HCT116 (cell line): ENCODE data around the gene ATF6B. TPM values are rescaled to one million over a fixed set of nuclear protein-coding genes. Genes with fewer than 3 reads are reported as not detected.

Source experiments
- ATAC-seq: fragments of 200-7000 bp; cut with Tn5 transposase; 2 replicates; pipeline ENCODE4 v1.9.1; 2020; ENCODE audit warnings: mild to moderate bottlenecking, moderate library complexity
- BruUV-seq: library from RNA; stranded (reverse); fragments of 400-500 nt; replicated peaks from 2 replicates; lab custom pipeline; 2021; lab: Mats Ljungman, UMichigan
- CTCF ChIA-PET: fragments of 300-600 bp; sonication (Branson Sonifier 250); formaldehyde crosslinking; loops from one replicate; lab custom pipeline; 2021; ENCODE audit warnings: antibody characterized with exemption; lab: Charles Lee
- POLR2A ChIA-PET: fragments of 300-600, 350-600 bp; sonication (Branson Sonifier 250); formaldehyde crosslinking; loops from one replicate; lab custom pipeline; 2021; ENCODE audit warnings: antibody characterized with exemption; lab: Charles Lee
- RAD21 ChIA-PET, 2 experiments: fragments of 300-600 bp; sonication (Branson Sonifier 250); formaldehyde crosslinking; loops; one replicate each; lab custom pipeline; 2023; ENCODE audit warnings: low total read pairs in 2 of 2; ENCODE audit not compliant: uncharacterized antibody in 2 of 2, unreplicated experiment in 2 of 2, low non-redundant PET in 1 of 2; lab: Charles Lee
- DNase-seq: peaks from one replicate; pipeline ENCODE4 v3.0.0-alpha.2; 2010; ENCODE audit warnings: low read depth, low spot score
- H2AFZ ChIP-seq: fragments of 200-600 bp; shearing (Covaris generic), sonication (generic); 2 replicates; pipeline ENCODE4 v1.6.1; 2017; ENCODE audit warnings: low read depth, mixed run types, mixed read lengths, antibody characterized with exemption, low read length; ENCODE audit not compliant: poor library complexity, severe bottlenecking
- H3K27ac ChIP-seq: 2 replicates; pipeline ENCODE4 v1.5.1; 2012; ENCODE audit warnings: low read depth, low read length
- H3K27me3 ChIP-seq: fragments of 200-600 bp; sonication (generic); 2 replicates; pipeline ENCODE4 v1.6.1; 2016; ENCODE audit warnings: mixed run types, low read length, mixed read lengths; ENCODE audit not compliant: insufficient read depth
- H3K36me3 ChIP-seq, 2 experiments: fragments of 200-500 bp in 1 of 2; fragments of 200-600 bp in 1 of 2; sonication (Bioruptor generic) in 1 of 2; sonication (generic) in 1 of 2; 2 replicates each; pipeline versions ENCODE4 v1.5.1 to v1.6.1; 2014 to 2016; ENCODE audit warnings: low read length in 2 of 2, inconsistent platforms in 1 of 2, mixed read lengths in 1 of 2, mixed run types in 1 of 2; ENCODE audit not compliant: insufficient read depth in 2 of 2, control insufficient read depth in 1 of 2
- H3K4me1 ChIP-seq, 2 experiments: fragments of 200-600 bp in 1 of 2; sonication (generic) in 1 of 2; 2 replicates each; pipeline versions ENCODE4 v1.5.1 to v1.6.1; 2012 to 2017; ENCODE audit warnings: low read length in 2 of 2, inconsistent platforms in 1 of 2, mild to moderate bottlenecking in 1 of 2, mixed read lengths in 1 of 2, mixed run types in 1 of 2, moderate library complexity in 1 of 2; ENCODE audit not compliant: insufficient read depth in 2 of 2, control insufficient read depth in 1 of 2
- H3K4me2 ChIP-seq: fragments of 200-600 bp; sonication (generic); 2 replicates; pipeline ENCODE4 v1.6.1; 2017; ENCODE audit warnings: mixed run types, low read length, mixed read lengths
- H3K4me3 ChIP-seq, 2 experiments: fragments of 200-600 bp in 1 of 2; sonication (generic) in 1 of 2; replicated peaks in 1 of 2; 2 replicates each; pipeline ENCODE4 v1.5.1; 2011 to 2016; ENCODE audit warnings: low read length in 2 of 2, control low read depth in 1 of 2, low read depth in 1 of 2, mild to moderate bottlenecking in 1 of 2, mixed read lengths in 1 of 2, mixed run types in 1 of 2
- H3K79me2 ChIP-seq: fragments of 200-600 bp; sonication (generic); 2 replicates; pipeline ENCODE4 v1.6.1; 2017; ENCODE audit warnings: mild to moderate bottlenecking, mixed run types, low read length, moderate library complexity, mixed read lengths; ENCODE audit not compliant: insufficient read depth
- H3K9ac ChIP-seq: fragments of 200-600 bp; sonication (generic); 2 replicates; pipeline ENCODE4 v1.6.1; 2016; ENCODE audit warnings: low read length, mixed read lengths
- H3K9me2 ChIP-seq: fragments of 200-600 bp; sonication (generic), shearing (Covaris generic); 2 replicates; pipeline ENCODE4 v1.6.1; 2017; ENCODE audit warnings: mixed run types, mild to moderate bottlenecking, moderate library complexity; ENCODE audit not compliant: insufficient read depth
- H3K9me3 ChIP-seq, 2 experiments: fragments of 200-500 bp in 1 of 2; fragments of 200-600 bp in 1 of 2; sonication (Bioruptor generic) in 1 of 2; sonication (generic) in 1 of 2; 2 replicates each; pipeline ENCODE4 v1.6.1; 2014 to 2017; ENCODE audit warnings: low read length in 2 of 2, mixed read lengths in 2 of 2, inconsistent platforms in 1 of 2, low read depth in 1 of 2, mild to moderate bottlenecking in 1 of 2, mixed run types in 1 of 2, moderate library complexity in 1 of 2; ENCODE audit not compliant: control insufficient read depth in 1 of 2, insufficient read depth in 1 of 2
- H4K20me1 ChIP-seq: fragments of 200-600 bp; sonication (generic), shearing (Covaris generic); 2 replicates; pipeline ENCODE4 v1.6.1; 2017; ENCODE audit warnings: mixed run types, mild to moderate bottlenecking, moderate library complexity; ENCODE audit not compliant: insufficient read depth
- ATF3 ChIP-seq: IDR thresholded peaks from 2 replicates; pipeline ENCODE4 v1.6.1; 2012
- CBX3 ChIP-seq: IDR thresholded peaks from 2 replicates; pipeline ENCODE4 v1.6.1; 2012; ENCODE audit warnings: low read depth
- CTCF ChIP-seq, 3 experiments: fragments of 200-600 bp in 1 of 3; sonication (generic) in 1 of 3; IDR thresholded peaks in 2 of 3; conservative IDR thresholded peaks in 1 of 3; 2 replicates each; pipeline ENCODE4 v1.5.1; 2012 to 2017; ENCODE audit warnings: low read depth in 2 of 3, low read length in 2 of 3, antibody characterized with exemption in 1 of 3, borderline replicate concordance in 1 of 3, control low read depth in 1 of 3, mild to moderate bottlenecking in 1 of 3, mixed read lengths in 1 of 3, mixed run types in 1 of 3, moderate library complexity in 1 of 3; ENCODE audit not compliant: insufficient read depth in 1 of 3
- ELF1 ChIP-seq: IDR thresholded peaks from 2 replicates; pipeline ENCODE4 v1.6.1; 2012; ENCODE audit warnings: low read depth, borderline replicate concordance
- EZH2 ChIP-seq: fragments of 200-600 bp; sonication (generic); IDR thresholded peaks from 2 replicates; pipeline ENCODE4 v1.6.1; 2017; ENCODE audit warnings: antibody characterized with exemption, mixed run types
- JUND ChIP-seq: IDR thresholded peaks from 2 replicates; pipeline ENCODE4 v1.6.1; 2012
- SRF ChIP-seq: IDR thresholded peaks from 2 replicates; pipeline ENCODE4 v1.6.1; 2012; ENCODE audit warnings: low read depth
- ZNF274 ChIP-seq: fragments of 200-500 bp; sonication (Bioruptor generic); IDR thresholded peaks from 2 replicates; pipeline ENCODE4 v1.6.1; 2014; ENCODE audit warnings: mild to moderate bottlenecking, low read depth, low read length, inconsistent platforms
- intact Hi-C: fragments of 100-400 bp; cut with micrococcal nuclease; formaldehyde crosslinking; loops from 2 replicates; pipeline ENCODE4 v1.10.0; 2022
- total RNA-seq: library from RNA; stranded (reverse); gene quantifications from one replicate; pipeline ENCODE4 v1.2.1, GENCODE V29; 2021; ENCODE audit not compliant: unreplicated experiment

Gene ATF6B
- total RNA-seq, 1 experiment from 2014 or later = 63.9 TPM

- H3K79me2 ChIP-seq = peaks cover 16% of the 10 kb centered on the region
- H3K4me2 ChIP-seq = peak within 1 kb of the TSS; percentile 95
- ChIA-PET POLR2A (interaction anchor here (0.9 to 1.1 kb wide), 2 partner anchors 24 to 25 kb away, joined by 3 read pairs; partner anchors contain the start of gene ATF6B), RAD21 (no interaction called here), CTCF (interaction anchor here (0.7 kb wide), 1 partner anchor 716 kb away, joined by 4 read pairs; no protein-coding TSS in a partner anchor)
- no peaks in the 10 kb centered on the region for H3K9me2 ChIP-seq
- H3K4me3 ChIP-seq = peak within 1 kb of the TSS; percentile 93 to 95
- no peak within 1 kb of the TSS for H2AFZ ChIP-seq
- no peaks in the 10 kb centered on the region for H3K9me3 ChIP-seq
- H3K27me3 ChIP-seq = no peaks in the 10 kb centered on the region
- peak within 1 kb of the TSS; percentile 98 for H3K27ac ChIP-seq
- no peaks in the 10 kb centered on the region for H4K20me1 ChIP-seq
- peaks cover 12 to 25% of the 10 kb centered on the region in 2 experiments for H3K4me1 ChIP-seq
- H3K36me3 ChIP-seq = peaks cover 0 to 6% of the 10 kb centered on the region in 2 experiments; a peak in 1 of 4 replicates
- ATAC-seq (no peak), DNase-seq (no peak)
- intact Hi-C loops = no loop called here
- H3K9ac ChIP-seq = peak within 1 kb of the TSS; percentile 93
- TF ChIP-seq JUND (no peak), EZH2 (no peak), CBX3 (no peak)
- BruUV-seq = no TSS peak
These were observed 24.1 kb upstream of the ATF6B start, which contains the start of gene PRRT1 for GRCh38 chr6:32151863-32152768. Gene PRRT1 (minus strand): TSS chr6:32151939. CDS start chr6:32151827, 112 bp downstream.

GRCh38 chr6:32151181-32151862 lies 23.3 kb upstream of the ATF6B start:
- Histone ChIP-seq H3K27ac (no peak overlapping the region), H3K4me1 (peaks cover 12 to 25% of the 10 kb centered on the region in 2 experiments), H3K36me3 (peaks cover 0 to 2% of the 10 kb centered on the region in 2 experiments; a peak in 1 of 4 replicates), H3K4me3 (no peak overlapping the region), H3K4me2 (no peak overlapping the region), H3K79me2 (peaks cover 16% of the 10 kb centered on the region), H3K9me3 (no peaks in the 10 kb centered on the region), H3K27me3 (no peaks in the 10 kb centered on the region), H3K9me2 (no peaks in the 10 kb centered on the region), H3K9ac (no peak overlapping the region), H2AFZ (no peak overlapping the region), H4K20me1 (no peaks in the 10 kb centered on the region)
- intact Hi-C loops = no loop called here
- ChIA-PET POLR2A (interaction anchor here (0.6 to 1.1 kb wide), 3 partner anchors 22 to 324 kb away, joined by 3 read pairs; partner anchors contain the start of gene HSPA1B), RAD21 (no interaction called here), CTCF (interaction anchor here (0.7 kb wide), 1 partner anchor 717 kb away, joined by 4 read pairs; no protein-coding TSS in a partner anchor)
- no TSS peak for BruUV-seq
- TF ChIP-seq ATF3 = no peak
- TF ChIP-seq SRF = no peak
- no peak for TF ChIP-seq ZNF274
- TF ChIP-seq ELF1 = no peak
- no peak for TF ChIP-seq CTCF (IDR thresholded peaks at IDR 0.05 in 2 of 3, conservative IDR thresholded peaks at IDR 0.05 in 1 of 3; ENCODE audit: borderline replicate concordance in 1 of 3, insufficient read depth in 1 of 3, low read depth in 2 of 3, low read length in 2 of 3)
- no peak for DNase-seq
- no peak for ATAC-seq
